WTC11 (cell line): Measurements from ENCODE around the gene ABCD3. TPM values are rescaled to one million over a fixed set of nuclear protein-coding genes. Genes with fewer than 3 reads are reported as not detected.

ENCODE experiments used
- ATAC-seq: fragments of 200-7000 bp; cut with Tn5 transposase; 2 replicates; pipeline ENCODE4 v1.10.0; 2021; ENCODE audit warnings: mild to moderate bottlenecking, moderate library complexity
- CTCF ChIA-PET: fragments of 300-600 bp; sonication (Branson Sonifier 250); formaldehyde crosslinking; loops from one replicate; lab custom pipeline; 2021; ENCODE audit warnings: antibody characterized with exemption; lab: Charles Lee
- POLR2A ChIA-PET: fragments of 350-600 bp; sonication (Branson Sonifier 250); formaldehyde crosslinking; loops from one replicate; lab custom pipeline; 2021; ENCODE audit warnings: antibody characterized with exemption; lab: Charles Lee
- DNase-seq: peaks from one replicate; pipeline ENCODE4 v3.0.0; 2021; ENCODE audit warnings: low spot score
- H3K27ac Mint-ChIP-seq: 2 replicates; pipeline ENCODE4 v1.8.0; 2021; ENCODE audit warnings: mixed read lengths
- H3K27me3 Mint-ChIP-seq: 2 replicates; pipeline ENCODE4 v1.8.0; 2021; ENCODE audit warnings: low read depth, mild to moderate bottlenecking, moderate library complexity, mixed read lengths
- H3K36me3 Mint-ChIP-seq: 2 replicates; pipeline ENCODE4 v1.8.0; 2021; ENCODE audit warnings: mixed read lengths
- H3K4me1 Mint-ChIP-seq: 2 replicates; pipeline ENCODE4 v1.8.0; 2022; ENCODE audit warnings: mixed read lengths
- H3K4me3 Mint-ChIP-seq: 2 replicates; pipeline ENCODE4 v1.8.0; 2021; ENCODE audit warnings: mild to moderate bottlenecking, moderate library complexity, mixed read lengths
- H3K9me3 Mint-ChIP-seq: 2 replicates; pipeline ENCODE4 v1.8.0; 2021; ENCODE audit warnings: mixed read lengths
- ATF1 ChIP-seq: sonication (generic); formaldehyde crosslinking; IDR thresholded peaks from 2 replicates; pipeline ENCODE4 v1.8.1; 2023; ENCODE audit warnings: mild to moderate bottlenecking, moderate library complexity, missing genetic modification reagents
- CTCF ChIP-seq: fragments of 200-600 bp; IDR thresholded peaks from 2 replicates; pipeline ENCODE4 v1.8.0; 2022; ENCODE audit warnings: antibody characterized with exemption
- FOXP4 ChIP-seq: sonication (generic); formaldehyde crosslinking; IDR thresholded peaks from 2 replicates; pipeline ENCODE4 v1.8.0; 2022; ENCODE audit warnings: mild to moderate bottlenecking, missing genetic modification reagents
- GABPB1 ChIP-seq: sonication (generic); formaldehyde crosslinking; IDR thresholded peaks from 2 replicates; pipeline ENCODE4 v1.8.1; 2023; ENCODE audit warnings: mild to moderate bottlenecking, missing genetic modification reagents
- JAZF1 ChIP-seq: fragments of 250-450 bp; sonication (Bioruptor Pico); IDR thresholded peaks from 2 replicates; pipeline ENCODE4 v1.9.0; 2021; ENCODE audit warnings: moderate library complexity, mild to moderate bottlenecking, inconsistent platforms
- NFE2L1 ChIP-seq: sonication (generic); formaldehyde crosslinking; IDR thresholded peaks from 2 replicates; pipeline ENCODE4 v1.8.1; 2023; ENCODE audit warnings: missing genetic modification reagents
- OVOL2 ChIP-seq: fragments of 250-450 bp; sonication (Bioruptor Pico); IDR thresholded peaks from 2 replicates; pipeline ENCODE4 v1.9.0; 2021; ENCODE audit warnings: mild to moderate bottlenecking, borderline replicate concordance
- ZNF219 ChIP-seq: sonication (generic); formaldehyde crosslinking; IDR thresholded peaks from 2 replicates; pipeline ENCODE4 v1.8.0; 2023; ENCODE audit warnings: missing genetic modification reagents, mild to moderate bottlenecking, borderline replicate concordance
- ZSCAN18 ChIP-seq: fragments of 250-450 bp; sonication (Bioruptor Pico); IDR thresholded peaks from 2 replicates; pipeline ENCODE4 v2.1.2; 2022; ENCODE audit warnings: mild to moderate bottlenecking, moderate library complexity
- total RNA-seq: library from RNA; stranded (reverse); gene quantifications from 3 replicates; pipeline ENCODE4 v1.2.3, GENCODE V29; 2021
- TF ChIP-seq, protein P1 (sequence below): fragments of 250-450 bp; sonication (Bioruptor Pico); conservative IDR thresholded peaks from 2 replicates; pipeline ENCODE4 v1.9.0; 2021; ENCODE audit warnings: mild to moderate bottlenecking
- TF ChIP-seq, protein P2 (sequence below): sonication (generic); formaldehyde crosslinking; IDR thresholded peaks from 2 replicates; pipeline ENCODE4 v1.8.0; 2023; ENCODE audit warnings: missing genetic modification reagents

Gene ABCD3
- total RNA-seq, 1 experiment from 2014 or later, result 27.2 TPM

- TF ChIP-seq, protein P1, sequence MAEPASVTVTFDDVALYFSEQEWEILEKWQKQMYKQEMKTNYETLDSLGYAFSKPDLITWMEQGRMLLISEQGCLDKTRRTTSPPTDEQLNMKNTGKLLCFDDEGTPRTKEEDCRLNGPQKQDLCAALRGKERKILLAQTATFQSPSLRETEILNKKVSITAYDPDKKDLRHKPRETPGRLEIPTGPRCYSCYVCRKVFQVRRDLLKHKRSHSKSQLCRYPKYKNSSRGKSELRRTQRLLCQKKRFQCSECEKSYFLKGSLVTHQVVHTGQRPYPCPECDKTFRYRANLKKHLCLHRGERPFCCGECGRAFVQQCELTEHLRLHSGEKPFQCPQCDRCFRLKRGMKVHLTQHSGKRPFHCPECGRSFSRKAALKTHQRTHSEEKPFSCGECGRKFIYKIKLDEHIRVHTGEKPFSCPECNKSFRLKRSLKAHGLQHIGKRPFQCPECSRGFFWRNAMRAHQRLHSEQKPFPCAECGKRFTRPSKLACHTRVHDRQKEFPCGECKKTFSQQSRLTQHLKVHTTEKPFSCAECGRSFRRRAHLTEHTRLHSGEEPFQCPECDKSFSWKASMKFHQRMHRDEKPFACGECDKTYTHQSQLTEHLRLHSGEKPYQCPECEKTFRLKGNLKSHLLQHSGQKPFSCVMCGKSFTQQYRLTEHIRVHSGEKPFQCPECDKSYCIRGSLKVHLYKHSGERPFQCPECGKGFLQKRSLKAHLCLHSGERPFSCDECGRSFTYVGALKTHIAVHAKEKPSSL, result no peak
Observed at GRCh38 chr1:94475232-94475631, 57.0 kb downstream of the ABCD3 start (continued).

DNA sequence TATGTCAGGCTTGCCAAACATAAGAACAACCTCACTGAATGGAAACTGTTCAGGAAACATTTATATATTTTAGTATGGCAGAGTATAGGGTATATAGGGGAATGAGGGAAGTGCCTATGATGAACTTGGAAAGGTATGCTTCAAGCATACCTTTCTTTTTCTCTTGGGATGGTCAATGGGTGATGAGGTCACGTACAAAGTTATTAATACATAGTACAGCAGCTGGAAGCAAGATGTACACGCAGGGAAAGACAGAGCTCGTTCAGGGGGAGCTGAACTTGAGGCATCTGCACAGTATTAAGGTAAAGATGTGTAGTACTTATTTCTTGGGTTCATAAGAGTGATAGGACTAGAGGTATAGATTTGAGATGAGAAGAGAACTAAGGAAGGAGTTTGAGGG is 61.5 kb downstream of the ABCD3 start:
- Mint-ChIP-seq H3K36me3 (peaks cover 6% of the 10 kb centered on the region), H3K27me3 (no peaks in the 10 kb centered on the region), H3K4me3 (no peak overlapping the region)
- no peak for ATAC-seq
- CTCF ChIA-PET, result interaction anchor here (3.1 kb wide), 1 partner anchor 41 kb away, joined by 15 read pairs; no protein-coding TSS in a partner anchor
- no peak for TF ChIP-seq ZNF219 (CRISPR knock-in tag)
- TF ChIP-seq NFE2L1 (CRISPR knock-in tag), result no peak
- TF ChIP-seq ATF1 (CRISPR knock-in tag), result no peak
- TF ChIP-seq ZSCAN18 (CRISPR knock-in tag), result no peak
- TF ChIP-seq JAZF1, result no peak
- TF ChIP-seq, all 79 proteins: peak for 0
- Mint-ChIP-seq H3K4me1 (0 out of 2 replicates have a peak, but pooled peaks cover 2% of the 10 kb centered on the region), H3K27ac (no peak overlapping the region), H3K9me3 (no peaks in the 10 kb centered on the region)
- POLR2A ChIA-PET, result no interaction called here
- DNase-seq, result no peak

DNA sequence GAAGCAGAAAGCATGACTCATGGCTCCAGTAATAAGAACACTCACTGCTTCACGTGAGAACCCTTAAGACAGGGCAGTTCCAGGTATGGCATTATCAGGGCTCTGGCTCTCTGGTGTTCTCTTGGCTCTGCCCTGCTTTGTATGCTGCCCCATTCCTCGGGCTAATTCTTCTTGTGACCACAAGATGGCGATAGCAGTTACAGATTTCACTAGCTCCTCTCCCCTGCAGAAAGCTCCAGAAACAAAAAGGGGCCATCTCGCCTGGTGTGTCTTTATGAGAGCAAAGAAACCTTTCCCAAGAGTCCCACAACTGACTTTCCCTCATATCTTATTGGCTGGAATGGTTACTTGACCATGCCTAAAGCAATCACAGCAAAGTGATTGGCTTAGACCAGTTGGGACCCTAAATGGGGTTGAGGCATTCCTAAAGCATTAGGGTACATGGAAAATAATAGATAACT is 63.3 kb downstream of the ABCD3 start:
- no peaks in the 10 kb centered on the region for H3K27me3 Mint-ChIP-seq
- no peak overlapping the region for H3K4me3 Mint-ChIP-seq
- TF ChIP-seq CTCF, result peak; percentile 72
- no peak for TF ChIP-seq GABPB1 (CRISPR knock-in tag)
- TF ChIP-seq, protein P2, sequence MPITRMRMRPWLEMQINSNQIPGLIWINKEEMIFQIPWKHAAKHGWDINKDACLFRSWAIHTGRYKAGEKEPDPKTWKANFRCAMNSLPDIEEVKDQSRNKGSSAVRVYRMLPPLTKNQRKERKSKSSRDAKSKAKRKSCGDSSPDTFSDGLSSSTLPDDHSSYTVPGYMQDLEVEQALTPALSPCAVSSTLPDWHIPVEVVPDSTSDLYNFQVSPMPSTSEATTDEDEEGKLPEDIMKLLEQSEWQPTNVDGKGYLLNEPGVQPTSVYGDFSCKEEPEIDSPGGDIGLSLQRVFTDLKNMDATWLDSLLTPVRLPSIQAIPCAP, result no peak
- peaks cover 6% of the 10 kb centered on the region for H3K36me3 Mint-ChIP-seq
- 0 out of 2 replicates have a peak, but pooled peaks cover 2% of the 10 kb centered on the region for H3K4me1 Mint-ChIP-seq
- peak; percentile 47 for DNase-seq
- H3K27ac Mint-ChIP-seq, result peak overlapping the region; percentile 19; the same call in 1 of the 2 replicates
- POLR2A ChIA-PET, result no interaction called here
- ATAC-seq, result peak; percentile 100
- no peaks in the 10 kb centered on the region for H3K9me3 Mint-ChIP-seq
- CTCF ChIA-PET, result interaction anchor here (0.6 to 3.1 kb wide), 29 partner anchors 8 to 562 kb away, joined by 3 to 17 read pairs (median 4); partner anchors contain the start of gene ABCD3

GRCh38 chr1:94486990-94487389 is 68.8 kb downstream of the ABCD3 start:
- TF ChIP-seq FOXP4 (no peak), OVOL2 (CRISPR knock-in tag) (no peak)
- TF ChIP-seq, all 79 proteins: peak for 0
- Mint-ChIP-seq H3K27ac (no peak overlapping the region), H3K36me3 (peaks cover 14% of the 10 kb centered on the region), H3K4me1 (peaks cover 2% of the 10 kb centered on the region; the same call in 1 of the 2 replicates), H3K4me3 (no peak overlapping the region), H3K9me3 (no peaks in the 10 kb centered on the region), H3K27me3 (no peaks in the 10 kb centered on the region)
- DNase-seq (no peak), ATAC-seq (no peak)
- ChIA-PET CTCF (no interaction called here), POLR2A (no interaction called here)
